GM19239 (cell line): Measurements from ENCODE around the gene F8.
"Not testable (repeated sequence)": the region's sequence is repeated elsewhere in the genome, so short reads cannot be mapped to it uniquely, and the experiment has no call there.

Experiments
- DNase-seq: peaks from one replicate; pipeline ENCODE4 v3.0.0; 2011; ENCODE audit warnings: low spot score; ENCODE audit not compliant: insufficient read length
- FAIRE-seq: peaks from 2 replicates; lab custom pipeline; 2011; peaks lifted over from hg19 to GRCh38; lab: Jason Lieb, UNC

Gene F8

DNA sequence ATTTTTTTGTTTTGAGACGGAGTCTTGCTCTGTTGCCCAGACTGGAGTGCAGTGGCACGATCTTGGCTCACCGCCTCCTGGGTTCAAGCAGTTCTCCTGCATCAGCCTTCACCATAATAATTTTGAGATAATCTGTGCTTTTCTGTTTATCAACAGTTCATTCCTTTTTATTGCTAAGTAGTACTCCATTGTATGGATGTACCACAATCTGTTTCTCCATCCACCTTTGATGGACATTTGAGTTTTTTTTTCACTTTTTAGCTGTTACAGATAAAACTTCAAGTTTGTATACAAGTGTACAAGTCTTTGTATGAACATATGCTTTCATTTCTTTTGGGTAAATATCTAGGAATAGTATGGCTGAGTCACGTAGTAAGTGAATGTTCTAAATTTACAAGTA is 13.2 kb upstream of the F8 start:
- DNase-seq = no peak
- no peak for FAIRE-seq

- no peak for FAIRE-seq
- DNase-seq = no peak
Measured at GRCh38 chrX:155031657-155032056, 9.1 kb upstream of the F8 start.

GRCh38 chrX:155028877-155029291 is 6.4 kb upstream of the F8 start:
- FAIRE-seq (no peak), DNase-seq (no peak)

DNA sequence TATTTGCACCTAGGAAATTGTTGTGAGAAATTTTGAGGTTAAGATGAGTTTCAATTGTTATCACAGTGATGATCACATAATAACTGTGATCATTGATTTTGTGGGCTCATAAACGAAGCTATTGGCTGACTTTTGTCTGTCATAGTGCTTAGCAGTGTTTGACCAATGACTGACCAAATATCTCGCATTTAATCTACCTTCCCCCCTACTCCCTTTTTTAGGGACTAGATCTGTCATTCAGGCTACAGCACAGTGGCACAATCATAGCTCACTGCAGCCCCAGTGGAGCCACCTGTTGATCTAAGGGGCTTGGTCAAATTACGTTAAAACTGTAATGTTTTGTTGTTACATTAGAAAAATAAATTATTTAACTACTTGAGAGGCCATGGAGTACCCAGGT is 5.6 kb upstream of the F8 start:
- no peak for DNase-seq
- no peak for FAIRE-seq

- DNase-seq (no peak), FAIRE-seq (no peak)
Measured at GRCh38 chrX:155027509-155028066, 5.1 kb upstream of the F8 start.

GRCh38 chrX:155026727-155027508 is 4.4 kb upstream of the F8 start, which contains the start of gene FUNDC2:
Gene FUNDC2 (plus strand): TSS chrX:155026844. CDS start chrX:155026939, 95 bp downstream.
- DNase-seq (peak; percentile 25), FAIRE-seq (peak; percentile 100)

DNA sequence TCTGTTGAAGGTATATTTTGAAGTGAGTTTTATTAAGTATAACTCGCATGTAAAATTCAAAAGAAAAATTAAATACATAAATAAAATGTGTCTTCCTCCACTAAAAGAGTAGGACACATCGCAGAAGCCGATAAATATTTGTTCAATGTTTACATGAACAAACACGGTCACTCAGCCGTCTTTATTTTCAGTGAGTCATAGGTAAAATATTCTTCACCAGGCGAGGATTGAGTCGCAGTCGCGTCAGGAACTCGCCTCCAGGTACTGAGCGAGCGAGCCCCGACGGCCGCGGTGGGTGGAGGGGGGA is 3.9 kb upstream of the F8 start:
- DNase-seq (no peak), FAIRE-seq (no peak)

DNA sequence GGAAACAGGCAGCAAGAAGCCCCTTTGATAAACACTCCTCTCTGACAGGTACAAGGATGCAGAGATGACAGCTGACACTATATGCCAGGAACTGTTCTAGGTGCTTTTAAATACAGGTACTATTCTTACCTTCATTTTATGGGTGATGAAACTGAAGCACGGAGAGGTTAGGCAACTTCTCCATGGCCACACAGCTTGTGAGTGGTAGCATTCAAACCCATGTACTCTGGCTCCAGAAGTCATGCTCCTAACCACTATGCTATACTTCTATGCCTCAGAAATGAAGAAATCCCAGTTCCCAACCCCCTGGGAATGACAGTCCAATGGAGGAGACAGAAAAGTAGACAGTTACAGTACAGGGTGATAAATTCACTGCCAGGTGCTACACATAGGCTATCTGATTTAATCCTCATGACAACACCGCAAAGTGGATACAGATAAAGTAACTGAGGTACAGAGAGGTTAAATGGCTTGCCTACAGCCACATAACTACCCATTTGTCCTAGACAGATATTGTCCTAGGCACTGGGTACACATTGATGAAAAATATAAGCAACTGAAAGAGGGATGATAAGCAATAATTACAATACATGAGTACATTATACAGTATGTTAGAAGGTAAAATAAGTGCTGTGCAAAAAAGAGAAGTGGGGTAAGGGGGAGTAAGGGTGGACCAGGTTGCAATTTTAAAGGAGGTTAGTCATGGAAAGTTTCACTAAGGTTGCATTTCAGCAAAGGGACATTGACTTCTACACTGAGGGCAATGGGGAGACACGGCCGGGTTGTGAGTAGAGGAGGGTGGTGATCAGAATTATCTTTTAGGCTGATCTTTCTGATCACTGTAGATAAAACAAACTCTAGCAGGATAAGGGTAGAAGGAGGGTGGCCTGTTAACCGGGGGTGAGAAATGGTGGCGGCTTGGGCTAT is 1.6 kb upstream of the F8 start:
- FAIRE-seq (no peak), DNase-seq (no peak)

GRCh38 chrX:155020591-155020990 is 1.9 kb downstream of the F8 start:
- FAIRE-seq = no peak

DNA sequence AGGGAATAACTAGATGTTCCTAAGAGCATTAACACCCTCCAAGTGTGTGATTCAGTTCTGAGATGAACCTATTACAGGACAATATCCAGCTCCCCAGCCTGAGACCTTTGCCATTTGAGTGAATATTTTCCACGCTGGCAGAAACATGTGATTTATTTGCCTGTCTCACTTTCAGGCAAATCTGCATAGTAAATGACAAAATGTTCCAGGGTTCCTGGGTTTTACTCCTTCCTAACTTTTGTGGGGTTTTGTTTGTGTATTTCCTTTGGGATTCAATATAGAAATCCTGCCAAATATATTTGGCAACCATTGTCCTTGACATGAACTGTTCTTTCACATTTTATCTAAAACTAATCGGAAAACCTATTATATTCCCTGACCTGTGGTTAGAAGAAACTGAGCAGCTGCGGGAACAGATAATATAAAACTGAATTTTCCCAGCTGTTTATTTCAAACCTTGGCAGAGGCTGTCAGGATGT is 12.5 kb downstream of the F8 start:
- DNase-seq (no peak), FAIRE-seq (peak; percentile 45)

More at GRCh38 chrX:155020591-155020990, 1.9 kb downstream of the F8 start:
- DNase-seq = no peak

- not testable (repeated sequence) for DNase-seq, FAIRE-seq
Measured at GRCh38 chrX:155008578-155008977, 13.9 kb downstream of the F8 start.

- FAIRE-seq = peak; percentile 28
- not testable (repeated sequence) for DNase-seq
Measured at GRCh38 chrX:155006913-155007671, 15.4 kb downstream of the F8 start.

- not testable (repeated sequence) for DNase-seq, FAIRE-seq
Measured at GRCh38 chrX:155006379-155006778, 16.1 kb downstream of the F8 start.

DNA sequence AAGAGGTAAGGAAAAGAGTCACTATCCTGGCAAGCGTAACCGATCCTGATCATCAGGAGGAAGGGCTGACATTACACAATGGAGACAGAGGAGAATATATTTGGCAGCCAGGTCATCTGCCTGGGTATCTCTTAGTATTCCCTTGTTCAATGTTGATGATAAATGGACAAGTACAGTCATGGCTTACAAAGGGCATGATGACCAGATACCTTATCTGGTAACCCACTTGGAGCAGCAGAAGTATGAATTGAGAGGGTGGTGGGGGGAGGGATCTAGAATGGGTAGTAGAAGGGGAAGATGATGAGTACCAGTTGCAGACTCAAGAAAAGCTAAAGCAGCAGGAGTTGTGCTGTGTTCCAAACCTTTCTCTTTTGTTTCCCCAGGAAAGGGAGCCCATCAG is 17.3 kb downstream of the F8 start:
- DNase-seq (no peak), FAIRE-seq (no peak)

DNA sequence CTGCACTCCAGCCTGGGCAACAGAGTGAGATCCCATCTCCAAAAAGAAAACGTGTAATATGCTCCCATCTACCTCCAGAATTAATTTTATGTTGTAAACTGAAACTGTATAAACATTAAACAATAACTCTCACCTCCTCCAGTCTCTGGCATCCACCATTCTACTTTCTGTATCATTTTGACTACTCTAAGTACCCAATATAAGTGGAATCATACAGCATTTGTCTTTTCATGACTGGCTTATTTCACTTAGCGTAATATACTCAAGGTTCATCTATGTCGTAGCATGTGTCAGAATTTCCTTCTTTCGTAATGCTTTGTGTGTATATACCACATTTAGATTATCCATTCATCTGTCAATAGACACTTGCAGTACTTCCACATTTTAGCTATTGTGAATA is 20.6 kb downstream of the F8 start:
- no peak for DNase-seq

DNA sequence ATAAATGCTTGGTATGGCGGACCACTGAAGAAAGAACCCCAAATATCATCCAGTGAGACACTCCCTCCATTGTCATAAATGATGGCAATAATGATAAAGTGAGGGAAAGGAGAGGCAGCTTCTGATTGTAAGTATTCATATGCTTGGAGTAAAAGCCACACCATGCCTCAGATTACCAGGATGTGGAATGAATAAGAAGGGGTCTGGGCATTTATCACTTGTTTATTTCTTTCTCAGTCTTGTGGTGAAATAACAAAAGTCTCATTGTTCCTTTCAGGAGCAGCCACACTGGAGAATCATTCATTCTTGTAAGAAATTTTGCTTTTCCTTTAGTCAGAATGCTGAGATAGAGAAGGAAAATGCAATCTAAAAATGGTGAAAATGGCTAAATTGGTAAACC is 21.7 kb downstream of the F8 start:
- peak; percentile 49 for FAIRE-seq

More for the DNA sequence above, 20.6 kb downstream of the F8 start:
- FAIRE-seq = no peak

DNA sequence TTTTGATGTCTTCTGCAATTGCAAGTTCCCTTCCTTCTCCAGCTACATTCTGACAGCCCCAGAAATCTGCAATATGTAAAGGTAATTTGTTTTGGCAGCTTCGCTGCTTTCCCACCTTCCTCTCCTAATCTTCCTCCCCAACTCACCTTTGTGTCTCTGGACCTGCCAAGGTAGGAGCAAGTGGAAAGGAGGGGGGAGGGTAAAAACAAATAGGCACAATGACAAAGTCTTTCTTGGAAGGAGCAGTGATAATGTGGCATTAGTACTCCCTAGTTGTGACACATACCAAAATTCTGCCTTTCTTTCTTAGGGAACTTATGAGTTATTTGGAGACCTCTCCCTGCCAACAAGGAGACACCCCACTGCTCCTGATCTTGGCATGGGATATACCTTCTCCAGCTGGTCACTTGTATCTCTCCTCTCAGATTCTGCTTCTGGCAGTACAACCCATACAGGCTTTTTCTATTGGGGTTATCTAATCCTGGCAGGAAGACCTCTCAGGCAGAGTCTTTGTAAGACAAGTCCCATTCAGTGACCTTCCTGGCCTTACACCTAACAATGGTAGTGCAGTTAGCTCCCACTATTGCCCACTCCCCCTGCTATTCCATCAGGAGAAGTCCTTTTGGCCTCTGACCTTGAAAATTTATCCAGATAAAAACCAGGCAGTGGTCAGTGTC is 24.2 kb downstream of the F8 start:
- no peak for FAIRE-seq
- no peak for DNase-seq

More for the DNA sequence above, 21.7 kb downstream of the F8 start:
- DNase-seq = no peak

DNA sequence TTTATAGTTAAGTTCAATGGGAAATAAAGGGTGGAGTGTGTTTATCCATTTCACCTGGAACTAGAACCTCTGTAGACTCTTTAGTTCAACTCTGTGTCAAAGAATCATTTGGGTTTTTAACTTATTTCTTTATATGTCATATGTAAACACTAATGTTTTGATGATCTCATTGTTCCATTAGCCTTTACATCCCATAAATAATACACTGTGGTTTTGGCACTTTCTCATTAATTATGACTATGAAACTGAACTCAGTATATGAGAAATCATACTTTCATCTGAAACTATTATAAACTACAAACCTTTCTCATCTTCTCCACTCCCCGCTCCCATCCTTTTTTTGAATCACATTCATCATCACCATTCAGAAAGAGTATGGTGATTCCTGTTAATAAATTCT is 31.0 kb downstream of the F8 start:
- no peak for FAIRE-seq
- DNase-seq = no peak

DNA sequence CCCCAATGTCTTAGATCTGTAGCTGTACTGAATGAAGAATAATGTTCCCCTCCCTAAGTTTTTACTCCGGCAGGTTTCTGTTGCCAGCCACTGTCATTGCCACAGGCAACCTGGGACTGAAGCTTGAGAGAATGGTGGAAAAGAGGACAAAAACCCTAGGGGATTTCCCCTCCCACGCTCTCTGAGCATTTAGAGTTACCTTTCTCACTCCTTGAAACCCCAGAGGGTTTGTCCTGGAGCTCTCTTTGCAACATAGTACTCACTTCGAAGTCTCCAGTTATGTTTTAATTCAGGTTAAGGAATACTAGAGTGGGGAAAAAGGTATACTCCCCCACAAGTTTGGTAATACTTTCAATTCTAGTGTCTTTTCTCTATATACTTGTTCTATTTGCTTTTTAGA is 31.5 kb downstream of the F8 start:
- no peak for DNase-seq
- FAIRE-seq = no peak
